Measurements from ENCODE around the gene NKX2-3. TPM values are rescaled to one million over a fixed set of nuclear protein-coding genes. Genes with fewer than 3 reads are reported as not detected.

The NKX2-3 gene
- total RNA-seq, 4 donors from 2014 or later = not detected

- Histone ChIP-seq H3K4me1 (no peaks in the 10 kb centered on the region), H3K9me3 (no peaks in the 10 kb centered on the region), H3K27me3 (no peaks in the 10 kb centered on the region), H3K36me3 (no peaks in the 10 kb centered on the region), H3K4me3 (no peak overlapping the region), H3K27ac (no peak overlapping the region)
- no peak for TF ChIP-seq POLR2A (IDR thresholded peaks at IDR 0.05)
- no peak for TF ChIP-seq CTCF (IDR thresholded peaks at IDR 0.05)
- DNase-seq = no peak
- intact Hi-C loops (cut with DNase I; ENCODE audit: low total_unique reads) = no loop called here
These were observed 29.9 kb downstream of the NKX2-3 start for GRCh38 chr10:99562631-99563030.

DNA sequence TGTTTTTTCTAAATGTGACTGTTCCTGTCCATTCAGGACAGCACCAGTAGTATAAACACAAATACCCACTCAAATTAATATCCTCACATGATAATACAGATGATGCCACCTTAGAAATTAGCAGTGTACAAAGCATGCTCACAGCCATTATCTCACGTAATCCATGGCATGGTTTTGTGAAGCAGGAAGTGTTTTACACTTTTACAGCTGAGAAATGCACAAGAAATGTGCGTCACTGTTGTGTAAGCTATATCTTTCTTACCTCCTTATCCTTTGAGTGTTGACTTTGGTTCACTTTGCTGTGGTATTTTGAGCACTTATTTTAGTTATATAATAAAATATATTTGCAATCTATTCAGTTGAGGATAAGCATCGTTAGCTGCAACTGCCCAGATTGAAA lies 31.6 kb downstream of the NKX2-3 start:
- no peak for DNase-seq
- no peak for TF ChIP-seq POLR2A (IDR thresholded peaks at IDR 0.05)
- no peak for TF ChIP-seq CTCF (IDR thresholded peaks at IDR 0.05)
- Histone ChIP-seq H3K9me3 (no peaks in the 10 kb centered on the region), H3K27ac (no peak overlapping the region), H3K36me3 (no peaks in the 10 kb centered on the region), H3K4me1 (no peaks in the 10 kb centered on the region), H3K27me3 (no peaks in the 10 kb centered on the region), H3K4me3 (no peak overlapping the region)
- intact Hi-C loops (cut with DNase I; ENCODE audit: low total_unique reads) = no loop called here

DNA sequence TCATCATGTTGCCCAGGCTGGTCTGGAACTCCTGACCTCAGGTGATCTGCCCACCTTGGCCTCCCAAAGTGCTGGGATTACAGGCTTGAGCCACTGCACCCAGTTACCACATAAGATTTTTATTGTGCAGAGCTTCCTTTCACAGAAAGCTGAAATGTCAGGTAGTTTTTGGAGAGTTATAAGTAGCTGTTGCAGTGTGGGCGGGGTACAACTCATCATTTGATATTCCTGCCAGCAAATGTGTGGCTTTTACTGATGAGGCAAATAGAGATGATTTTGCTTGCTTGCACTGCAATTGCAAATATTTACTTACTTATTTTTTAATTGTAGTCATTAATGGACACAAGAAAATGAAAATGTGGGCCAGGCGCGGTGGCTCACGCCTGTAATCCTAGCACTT lies 32.4 kb downstream of the NKX2-3 start:
- Histone ChIP-seq H3K9me3 (no peaks in the 10 kb centered on the region), H3K27ac (no peak overlapping the region), H3K27me3 (no peaks in the 10 kb centered on the region), H3K36me3 (no peaks in the 10 kb centered on the region), H3K4me3 (no peak overlapping the region), H3K4me1 (no peaks in the 10 kb centered on the region)
- TF ChIP-seq CTCF (IDR thresholded peaks at IDR 0.05) = no peak
- TF ChIP-seq POLR2A (IDR thresholded peaks at IDR 0.05) = no peak
- intact Hi-C loops (cut with DNase I; ENCODE audit: low total_unique reads) = no loop called here
- DNase-seq = no peak

GRCh38 chr10:99569253-99569939 lies 36.7 kb downstream of the NKX2-3 start:
- H3K9me3 ChIP-seq = no peaks in the 10 kb centered on the region
- DNase-seq = no peak
- no peaks in the 10 kb centered on the region for H3K36me3 ChIP-seq
- no peaks in the 10 kb centered on the region for H3K27me3 ChIP-seq
- no peaks in the 10 kb centered on the region for H3K4me1 ChIP-seq
- H3K27ac ChIP-seq = no peak overlapping the region
- TF ChIP-seq POLR2A (IDR thresholded peaks at IDR 0.05) (no peak), CTCF (IDR thresholded peaks at IDR 0.05) (no peak)
- intact Hi-C loops (cut with DNase I; ENCODE audit: low total_unique reads) = no loop called here
- no peak overlapping the region for H3K4me3 ChIP-seq

DNA sequence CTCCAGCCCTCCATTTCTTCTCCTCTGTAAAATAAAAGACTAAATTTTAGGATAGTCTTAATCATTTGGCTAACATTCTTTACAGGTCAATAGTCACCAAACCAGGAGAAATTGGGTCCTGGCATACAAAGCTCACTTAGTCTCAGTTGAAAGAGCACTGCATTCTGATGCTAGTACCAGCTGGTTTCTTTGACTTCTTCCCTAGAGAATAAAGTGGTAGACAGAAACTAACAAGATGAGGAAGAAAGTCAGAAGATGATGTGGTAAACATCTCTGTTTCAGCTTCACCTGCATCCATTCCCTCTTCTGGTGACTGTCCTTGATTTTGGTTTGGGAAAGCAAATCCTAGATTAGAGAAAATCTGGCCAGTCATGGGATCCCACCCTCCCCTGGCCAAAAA lies 37.2 kb downstream of the NKX2-3 start:
- Histone ChIP-seq H3K27ac (no peak overlapping the region), H3K4me1 (no peaks in the 10 kb centered on the region), H3K27me3 (no peaks in the 10 kb centered on the region), H3K9me3 (no peaks in the 10 kb centered on the region), H3K4me3 (no peak overlapping the region), H3K36me3 (no peaks in the 10 kb centered on the region)
- TF ChIP-seq POLR2A (IDR thresholded peaks at IDR 0.05) (no peak), CTCF (IDR thresholded peaks at IDR 0.05) (no peak)
- DNase-seq = no peak
- intact Hi-C loops (cut with DNase I; ENCODE audit: low total_unique reads) = no loop called here

Measured in uterus (tissue), 4 donors.